ENCODE results near the gene PARG.

The PARG gene

DNA sequence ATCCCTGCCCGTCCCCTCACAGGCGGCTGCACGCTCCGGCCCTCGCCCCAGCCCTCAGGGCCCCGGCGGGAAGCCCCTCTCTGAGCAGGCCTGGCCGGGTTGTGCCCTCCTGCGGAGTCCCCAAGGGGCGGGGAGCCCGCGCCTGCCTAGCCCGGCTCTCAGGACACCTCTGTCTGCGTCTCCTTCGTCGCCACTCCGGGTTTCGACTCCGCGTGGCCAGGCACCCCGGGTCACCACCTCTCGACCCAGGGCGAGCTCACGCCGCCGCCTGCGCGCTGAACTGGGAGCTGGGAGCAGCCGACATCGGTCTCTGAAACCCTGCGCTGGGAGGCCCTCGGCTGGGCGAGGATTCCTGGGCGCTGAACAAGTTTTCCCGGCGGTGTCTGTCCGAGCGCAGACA lies 173.5 kb downstream of the PARG start:
- no peak for TF ChIP-seq TCF12 (IDR thresholded peaks at IDR 0.05; ENCODE audit: low read depth)
- no peak for TF ChIP-seq ZBTB7A (IDR thresholded peaks at IDR 0.05; ENCODE audit: low read depth)
- no peak for TF ChIP-seq YY1 (IDR thresholded peaks at IDR 0.05; ENCODE audit: low read depth)
- TF ChIP-seq, protein P1, sequence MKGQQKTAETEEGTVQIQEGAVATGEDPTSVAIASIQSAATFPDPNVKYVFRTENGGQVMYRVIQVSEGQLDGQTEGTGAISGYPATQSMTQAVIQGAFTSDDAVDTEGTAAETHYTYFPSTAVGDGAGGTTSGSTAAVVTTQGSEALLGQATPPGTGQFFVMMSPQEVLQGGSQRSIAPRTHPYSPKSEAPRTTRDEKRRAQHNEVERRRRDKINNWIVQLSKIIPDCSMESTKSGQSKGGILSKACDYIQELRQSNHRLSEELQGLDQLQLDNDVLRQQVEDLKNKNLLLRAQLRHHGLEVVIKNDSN (IDR thresholded peaks at IDR 0.05), result no peak
- TF ChIP-seq EP300 (IDR thresholded peaks at IDR 0.05; ENCODE audit: borderline replicate concordance), result no peak
- no peak for TF ChIP-seq CEBPB (IDR thresholded peaks at IDR 0.05)
- no peak for TF ChIP-seq CREB1 (IDR thresholded peaks at IDR 0.05; ENCODE audit: low read depth)
- TF ChIP-seq, protein P2, sequence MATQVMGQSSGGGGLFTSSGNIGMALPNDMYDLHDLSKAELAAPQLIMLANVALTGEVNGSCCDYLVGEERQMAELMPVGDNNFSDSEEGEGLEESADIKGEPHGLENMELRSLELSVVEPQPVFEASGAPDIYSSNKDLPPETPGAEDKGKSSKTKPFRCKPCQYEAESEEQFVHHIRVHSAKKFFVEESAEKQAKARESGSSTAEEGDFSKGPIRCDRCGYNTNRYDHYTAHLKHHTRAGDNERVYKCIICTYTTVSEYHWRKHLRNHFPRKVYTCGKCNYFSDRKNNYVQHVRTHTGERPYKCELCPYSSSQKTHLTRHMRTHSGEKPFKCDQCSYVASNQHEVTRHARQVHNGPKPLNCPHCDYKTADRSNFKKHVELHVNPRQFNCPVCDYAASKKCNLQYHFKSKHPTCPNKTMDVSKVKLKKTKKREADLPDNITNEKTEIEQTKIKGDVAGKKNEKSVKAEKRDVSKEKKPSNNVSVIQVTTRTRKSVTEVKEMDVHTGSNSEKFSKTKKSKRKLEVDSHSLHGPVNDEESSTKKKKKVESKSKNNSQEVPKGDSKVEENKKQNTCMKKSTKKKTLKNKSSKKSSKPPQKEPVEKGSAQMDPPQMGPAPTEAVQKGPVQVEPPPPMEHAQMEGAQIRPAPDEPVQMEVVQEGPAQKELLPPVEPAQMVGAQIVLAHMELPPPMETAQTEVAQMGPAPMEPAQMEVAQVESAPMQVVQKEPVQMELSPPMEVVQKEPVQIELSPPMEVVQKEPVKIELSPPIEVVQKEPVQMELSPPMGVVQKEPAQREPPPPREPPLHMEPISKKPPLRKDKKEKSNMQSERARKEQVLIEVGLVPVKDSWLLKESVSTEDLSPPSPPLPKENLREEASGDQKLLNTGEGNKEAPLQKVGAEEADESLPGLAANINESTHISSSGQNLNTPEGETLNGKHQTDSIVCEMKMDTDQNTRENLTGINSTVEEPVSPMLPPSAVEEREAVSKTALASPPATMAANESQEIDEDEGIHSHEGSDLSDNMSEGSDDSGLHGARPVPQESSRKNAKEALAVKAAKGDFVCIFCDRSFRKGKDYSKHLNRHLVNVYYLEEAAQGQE (IDR thresholded peaks at IDR 0.05; ENCODE audit: low read depth), result no peak
- TF ChIP-seq TEAD4 (IDR thresholded peaks at IDR 0.05), result no peak
- no peak for TF ChIP-seq EGR1 (IDR thresholded peaks at IDR 0.05)
